Limb (tissue), 2 donors: ENCODE results near the gene MED12L.

ENCODE experiments used
- DNase-seq, 2 donors: peaks; one replicate each; pipeline ENCODE4 v3.0.0-alpha.2; 2016; ENCODE audit errors: extremely low spot score in 2 of 2

MED12L gene

GRCh38 chr3:151407928-151408327 is 322.5 kb downstream of the MED12L start:
- DNase-seq = no peak

- DNase-seq = no peak
These were observed 325.6 kb downstream of the MED12L start for GRCh38 chr3:151410891-151411559.

- DNase-seq = no peak
These were observed 327.5 kb downstream of the MED12L start for GRCh38 chr3:151412989-151413388.

- no peak for DNase-seq
These were observed 329.8 kb downstream of the MED12L start for GRCh38 chr3:151415289-151415688.

GRCh38 chr3:151419806-151420205 is 334.3 kb downstream of the MED12L start:
- DNase-seq = no peak

GRCh38 chr3:151421938-151422337 is 336.5 kb downstream of the MED12L start:
- no peak for DNase-seq

GRCh38 chr3:151423091-151423490 is 337.6 kb downstream of the MED12L start:
- no peak for DNase-seq

- no peak for DNase-seq
These were observed 340.3 kb downstream of the MED12L start for GRCh38 chr3:151425627-151426340.

GRCh38 chr3:151426341-151426657 is 340.8 kb downstream of the MED12L start:
- DNase-seq = no peak

GRCh38 chr3:151428386-151428785 is 342.9 kb downstream of the MED12L start:
- no peak for DNase-seq

- no peak for DNase-seq
These were observed 345.5 kb downstream of the MED12L start for GRCh38 chr3:151430821-151431484.

GRCh38 chr3:151431940-151432339 is 346.5 kb downstream of the MED12L start:
- DNase-seq = no peak

GRCh38 chr3:151432616-151433372 is 347.3 kb downstream of the MED12L start:
- DNase-seq = no peak

GRCh38 chr3:151434151-151434890 is 348.9 kb downstream of the MED12L start:
- DNase-seq = no peak

GRCh38 chr3:151436675-151437446 is 351.4 kb downstream of the MED12L start:
- no peak for DNase-seq

GRCh38 chr3:151437906-151438305 is 352.4 kb downstream of the MED12L start:
- no peak for DNase-seq

- DNase-seq = peak; percentile 38 to 67
These were observed 354.2 kb downstream of the MED12L start for GRCh38 chr3:151439652-151440125.

- no peak for DNase-seq
These were observed 355.5 kb downstream of the MED12L start for GRCh38 chr3:151440940-151441339.

- peak in 1 of 2 donors; percentile 45 for DNase-seq
These were observed 358.1 kb downstream of the MED12L start for GRCh38 chr3:151443583-151443982.

- DNase-seq = no peak
These were observed 360.0 kb downstream of the MED12L start for GRCh38 chr3:151445273-151446001.
